NCI-H510A treated with DMSO at 0.1 percent for 48 hours (cell line): ENCODE data around the gene CST2.
"Not testable (repeated sequence)": the region's sequence is repeated elsewhere in the genome, so short reads cannot be mapped to it uniquely, and the experiment has no call there.

Source experiments
- DNase-seq: peaks from one replicate; lab custom pipeline; 2025; lab: John Stamatoyannopoulos, UW

Gene CST2

DNA sequence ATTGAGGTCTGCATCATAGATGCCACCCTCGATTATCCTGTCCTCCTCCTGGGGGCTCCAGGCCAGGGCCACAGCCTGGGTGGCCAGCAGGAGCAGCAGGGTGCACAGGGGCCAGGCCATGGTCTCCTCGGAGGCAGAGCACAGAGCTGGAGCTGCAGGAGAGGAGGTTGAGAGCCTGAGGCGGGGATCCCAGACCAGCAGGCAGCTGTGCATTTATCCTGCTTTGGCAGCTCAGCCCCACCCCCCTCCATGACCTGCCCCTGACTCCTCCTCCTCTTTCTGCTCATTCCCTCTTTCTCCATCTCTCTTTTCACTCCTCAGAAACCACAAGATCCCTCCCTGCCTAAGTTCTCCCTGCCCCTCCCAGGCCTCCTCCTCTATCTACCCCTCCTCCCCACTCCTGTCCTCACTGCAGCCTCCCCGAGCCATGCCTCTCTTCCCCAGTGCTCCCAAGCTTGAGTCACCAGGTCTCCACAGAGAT lies at the start of gene CST2:
CST2 (minus strand) TSS at position 189 of the 481 bp plus-strand sequence; CDS start at position 120, 69 bp downstream.
- no peak for DNase-seq

DNA sequence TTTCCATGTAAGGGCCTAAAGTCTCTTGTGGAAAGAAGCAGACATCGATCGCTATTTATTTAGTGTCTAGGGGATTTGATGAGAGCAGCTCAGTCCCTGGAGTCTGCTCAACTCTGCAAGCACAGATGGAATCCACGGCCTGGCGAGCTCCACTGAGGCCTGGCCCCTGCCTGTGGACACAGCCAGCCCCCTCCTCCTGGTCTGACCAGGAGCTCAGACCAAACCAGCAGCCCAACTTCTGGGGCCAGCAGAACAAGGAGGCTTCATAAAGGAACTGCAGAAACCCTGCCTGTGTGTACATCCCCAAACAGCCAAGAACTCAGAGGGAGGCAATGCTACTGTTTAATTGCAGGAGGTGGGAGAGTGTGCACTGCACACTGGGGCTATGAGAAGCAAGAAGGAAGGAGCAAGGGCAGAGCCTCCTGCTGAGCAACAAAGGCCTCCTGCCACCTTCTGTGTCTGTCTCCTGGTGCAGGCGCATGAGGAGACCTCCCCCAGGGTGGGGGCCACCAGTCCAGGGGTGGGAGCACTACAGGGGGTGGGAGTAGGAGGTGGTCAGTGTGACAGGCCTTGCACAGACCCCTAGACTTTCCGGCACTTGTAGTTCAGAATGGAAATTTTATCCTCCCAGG lies 49.2 kb upstream of the CST2 start:
- no peak for DNase-seq

- no peak for DNase-seq
These were observed 48.2 kb upstream of the CST2 start for GRCh38 chr20:23874747-23875146.

GRCh38 chr20:23873370-23874015 lies 47.0 kb upstream of the CST2 start:
- no peak for DNase-seq

- no peak for DNase-seq
These were observed 45.5 kb upstream of the CST2 start for GRCh38 chr20:23872065-23872464.

DNA sequence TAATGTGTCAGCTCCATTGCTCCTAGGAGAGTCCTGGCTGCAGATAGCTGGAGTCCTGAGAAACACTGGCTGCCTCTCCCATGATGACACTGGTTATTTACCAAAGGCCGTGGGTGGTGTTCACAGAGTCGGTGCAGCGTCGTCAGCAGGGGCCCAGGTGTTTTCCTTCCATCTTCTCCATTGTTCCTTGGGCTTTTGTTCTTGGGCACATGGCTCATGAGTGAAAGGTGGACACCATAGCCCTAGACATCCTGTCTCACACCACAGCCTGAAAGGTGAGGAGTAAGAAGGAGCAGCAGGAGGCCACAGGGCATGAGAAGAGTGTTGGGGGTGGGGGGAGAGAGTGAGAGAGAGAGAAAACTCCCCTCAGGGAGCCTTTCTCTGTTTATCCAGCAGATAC lies 43.9 kb upstream of the CST2 start:
- no peak for DNase-seq

DNA sequence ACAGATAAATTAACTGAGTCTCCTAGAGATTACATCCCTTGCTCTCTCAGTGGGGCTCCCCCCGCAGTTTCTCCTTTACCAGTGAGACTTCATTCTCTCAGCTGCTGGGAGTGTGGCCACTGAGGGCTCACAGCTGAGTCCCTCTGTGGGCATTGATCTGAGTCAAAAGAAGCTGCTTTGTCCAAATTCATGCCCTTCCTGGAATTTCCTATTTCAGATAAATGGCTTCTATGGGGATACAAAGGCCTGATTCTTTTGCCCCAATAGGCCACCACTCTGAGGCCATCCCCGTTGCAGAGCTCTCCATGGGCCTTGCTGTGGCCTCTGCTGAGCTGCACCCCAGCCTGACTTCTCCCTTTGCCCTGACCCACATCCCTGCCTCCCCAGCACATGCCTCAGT lies 43.0 kb upstream of the CST2 start:
- DNase-seq, result no peak

GRCh38 chr20:23868321-23868720 lies 41.8 kb upstream of the CST2 start:
- DNase-seq, result no peak

- DNase-seq, result no peak
These were observed 40.7 kb upstream of the CST2 start for GRCh38 chr20:23867152-23867776.

DNA sequence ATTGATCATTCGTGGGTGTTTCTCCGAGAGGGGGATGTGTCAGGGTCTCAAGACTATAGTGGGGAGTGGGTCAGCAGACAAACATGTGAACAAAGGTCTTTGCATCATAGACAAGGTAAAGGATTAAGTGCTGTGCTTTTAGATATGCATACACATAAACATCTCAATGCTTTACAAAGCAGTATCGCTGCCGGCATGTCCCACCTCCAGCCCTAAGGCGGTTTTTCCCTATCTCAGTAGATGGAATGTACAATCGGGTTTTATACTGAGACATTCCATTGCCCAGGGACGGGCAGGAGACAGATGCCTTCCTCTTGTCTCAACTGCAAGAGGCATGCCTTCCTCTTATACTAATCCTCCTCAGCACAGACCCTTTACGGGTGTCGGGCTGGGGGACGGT lies 34.2 kb upstream of the CST2 start:
- DNase-seq, result not testable (repeated sequence)

- no peak for DNase-seq
These were observed 31.6 kb upstream of the CST2 start for GRCh38 chr20:23857962-23858595.

DNA sequence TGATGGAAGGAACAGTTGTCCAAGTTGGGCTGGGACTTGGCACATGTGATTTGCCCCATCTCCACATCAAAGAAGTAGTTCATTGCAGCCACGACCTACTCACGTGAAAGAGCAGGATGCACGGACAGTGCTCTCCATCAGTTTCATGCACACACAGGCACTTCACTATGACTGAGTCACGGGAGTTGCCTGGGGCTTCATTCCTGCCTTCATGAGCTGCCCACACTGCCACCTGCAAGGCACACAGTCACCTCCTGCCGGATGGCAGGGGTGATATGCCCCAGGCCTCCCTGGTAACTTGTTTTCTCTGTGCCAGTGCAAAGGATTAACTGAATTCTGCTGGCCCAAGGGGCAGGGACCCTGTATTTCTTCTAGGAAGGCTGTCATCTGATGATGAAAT lies 30.2 kb upstream of the CST2 start:
- DNase-seq, result no peak

DNA sequence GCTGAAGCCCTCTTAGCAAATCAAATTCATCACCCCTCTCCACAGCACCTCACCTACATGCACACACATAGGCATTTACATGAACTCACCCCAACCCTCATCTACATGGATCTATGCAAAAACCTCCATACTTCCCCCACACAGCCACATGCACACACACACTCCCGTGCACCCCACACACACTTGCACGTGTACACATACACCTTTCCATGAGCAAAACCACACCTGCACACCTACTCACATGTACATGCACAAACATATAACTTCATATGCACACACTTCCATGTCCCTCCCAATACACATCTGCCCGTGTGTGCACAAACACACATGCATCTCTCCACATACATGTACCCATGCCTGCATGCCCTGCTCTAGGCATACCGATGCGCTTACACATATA lies 29.7 kb upstream of the CST2 start:
- DNase-seq, result no peak

DNA sequence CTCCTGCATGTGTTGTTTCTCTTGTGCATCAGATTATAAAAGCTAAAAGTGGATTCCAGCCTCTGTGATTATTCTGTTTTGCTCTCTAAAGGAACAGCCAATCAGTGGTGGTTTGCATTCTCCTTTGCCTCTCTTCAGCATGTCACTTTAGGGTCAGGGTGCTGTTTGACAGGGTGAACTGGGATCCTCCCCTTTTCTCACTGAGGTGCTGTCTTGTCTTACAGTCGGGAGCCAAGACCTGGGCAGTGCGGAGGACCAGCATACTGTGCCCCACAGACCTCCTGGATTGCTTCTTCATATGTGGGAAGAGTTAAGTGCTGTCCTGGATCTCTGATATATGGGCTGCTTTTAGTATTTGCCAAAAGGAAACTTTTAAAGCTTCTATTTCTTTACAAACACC lies 15.2 kb upstream of the CST2 start:
- no peak for DNase-seq

GRCh38 chr20:23835716-23836115 lies 9.2 kb upstream of the CST2 start:
- no peak for DNase-seq

DNA sequence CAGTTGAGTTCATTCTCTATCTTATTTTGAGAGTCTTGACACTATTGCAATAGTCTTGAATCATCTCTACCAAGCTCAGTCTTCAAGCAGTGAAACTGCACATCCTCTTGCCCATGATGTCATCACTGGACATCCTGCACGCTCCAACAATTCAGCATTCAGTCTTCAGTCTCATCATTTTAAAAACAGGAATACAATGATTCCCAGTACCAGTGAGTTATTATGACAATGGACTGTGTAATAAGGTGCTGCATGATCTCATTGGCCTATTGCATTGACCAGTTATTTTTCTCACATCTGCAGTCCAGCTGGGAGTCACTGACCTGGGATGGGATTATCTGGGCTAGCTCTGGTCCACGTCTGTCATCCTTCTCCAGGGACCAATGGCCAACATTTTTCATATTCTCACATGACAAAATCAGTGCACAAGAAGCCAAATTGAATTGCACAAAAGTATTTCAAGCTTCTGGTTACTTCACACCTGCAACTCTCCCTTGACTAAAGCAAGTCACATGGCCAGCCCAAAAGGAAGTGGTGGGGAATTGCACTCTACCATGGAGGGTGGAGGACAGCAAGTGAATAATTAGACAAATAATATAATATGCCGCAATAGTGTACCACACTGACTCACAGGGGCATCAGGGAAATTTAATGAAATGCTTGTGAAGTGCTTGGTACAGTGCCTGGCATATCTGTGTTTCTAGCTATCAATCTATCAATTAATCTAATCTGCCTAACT lies 6.4 kb upstream of the CST2 start:
- no peak for DNase-seq

DNA sequence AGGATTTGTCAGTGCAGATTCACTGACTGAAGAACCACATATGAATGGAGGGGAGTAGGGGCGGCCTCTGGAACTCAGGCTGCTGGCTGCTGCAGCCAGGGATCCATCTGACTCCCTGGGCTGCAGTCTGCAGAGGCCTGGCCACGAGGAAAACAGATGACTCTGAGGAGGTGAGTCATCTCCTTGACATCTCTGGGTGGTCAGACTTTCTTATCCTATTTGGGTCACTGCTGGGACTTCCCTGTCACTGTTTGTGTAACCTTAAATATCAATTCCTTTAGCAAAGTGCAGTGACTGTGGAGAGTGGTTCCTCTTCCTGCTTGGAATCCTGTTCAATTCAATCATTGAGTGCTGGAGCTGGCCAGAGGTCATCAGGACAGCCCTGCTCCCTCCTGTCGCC lies 5.4 kb upstream of the CST2 start:
- DNase-seq, result not testable (repeated sequence)

GRCh38 chr20:23823621-23824324 lies 2.8 kb downstream of the CST2 start:
- DNase-seq, result no peak

DNA sequence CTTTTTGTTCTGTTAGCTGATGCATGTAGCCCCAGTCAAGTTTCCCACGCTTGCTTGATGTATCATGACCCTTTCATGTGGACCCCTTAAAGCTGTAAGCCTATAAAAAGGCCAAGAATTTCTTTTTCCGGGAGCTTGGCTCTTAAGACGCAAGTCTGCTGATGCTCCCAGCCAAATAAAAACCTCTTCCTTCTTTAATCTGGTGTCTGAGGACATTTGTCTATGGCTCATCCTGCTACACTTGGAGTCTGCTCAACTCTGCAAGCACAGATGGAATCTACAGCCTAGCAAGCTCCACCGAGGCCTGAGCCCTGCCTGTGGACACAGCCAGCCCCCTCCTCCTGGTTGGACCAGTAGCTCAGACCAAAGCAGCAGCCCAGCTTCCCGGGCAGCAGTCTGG lies 3.4 kb downstream of the CST2 start:
- DNase-seq, result no peak

- DNase-seq, result no peak
These were observed 6.0 kb downstream of the CST2 start for GRCh38 chr20:23820493-23820892.

DNA sequence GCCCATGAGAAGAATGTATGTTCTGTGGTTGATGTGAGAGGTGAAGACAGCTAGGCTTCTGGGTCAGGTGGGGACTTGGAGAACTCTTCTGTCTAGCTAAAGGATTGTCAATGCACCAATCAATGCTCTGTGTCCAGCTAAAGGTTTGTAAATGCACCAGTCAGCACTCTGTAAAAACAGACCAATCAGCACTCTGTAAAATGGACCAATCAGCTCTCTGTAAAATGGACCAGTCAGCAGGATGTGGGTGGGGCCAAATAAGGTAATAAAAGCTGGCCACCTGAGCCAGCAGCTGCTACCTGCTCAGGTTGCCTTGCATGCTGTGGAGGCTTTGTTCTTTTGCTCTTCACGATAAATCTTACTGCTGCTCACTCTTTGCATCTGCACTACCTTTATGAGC lies 15.0 kb downstream of the CST2 start:
- not testable (repeated sequence) for DNase-seq

GRCh38 chr20:23810349-23810748 lies 16.2 kb downstream of the CST2 start:
- DNase-seq, result not testable (repeated sequence)
